ENCODE data around the gene LRRC1.

DNA sequence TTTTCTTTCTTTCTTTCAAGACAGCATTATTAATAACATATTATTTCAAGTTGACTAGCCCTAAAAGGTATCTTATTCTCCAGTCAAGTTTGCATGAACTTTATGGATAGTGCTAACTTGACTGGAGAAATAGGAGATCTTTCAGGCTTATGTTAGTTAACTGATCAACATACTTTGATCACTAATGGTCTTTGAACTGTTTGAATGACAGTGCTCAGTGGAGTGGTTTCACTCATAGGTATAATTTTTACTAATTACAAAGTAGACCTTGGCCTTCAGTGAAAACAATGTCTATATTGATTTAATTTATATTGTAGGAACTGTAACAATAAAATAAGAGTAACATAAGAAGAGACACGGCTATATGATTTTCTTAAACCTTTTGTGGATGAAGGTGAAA is 8.0 kb upstream of the LRRC1 start:
- TF ChIP-seq EZH2 (conservative IDR thresholded peaks at IDR 0.05; ENCODE audit: low read depth, low read length): no peak
- TF ChIP-seq ATM (IDR thresholded peaks at IDR 0.05; ENCODE audit: borderline replicate concordance): no peak
- no peak for TF ChIP-seq NR2F1 (CRISPR knock-in tag; IDR thresholded peaks at IDR 0.05)
- TF ChIP-seq MED1 (CRISPR knock-in tag; IDR thresholded peaks at IDR 0.05): no peak

Measured in HepG2 (cell line).